Astrocyte of the cerebellum (primary cell): ENCODE measurements around the gene FOXN1.

ENCODE experiments used
- DNase-seq: peaks from one replicate; pipeline ENCODE4 v3.0.0-alpha.2; 2011; ENCODE audit warnings: low read depth
- H3K4me3 ChIP-seq: 2 replicates; pipeline ENCODE4 v1.5.1; 2011; ENCODE audit warnings: mild to moderate bottlenecking, low read depth, low read length, moderate library complexity
- CTCF ChIP-seq: IDR thresholded peaks from 2 replicates; pipeline ENCODE4 v1.5.1; 2012; ENCODE audit warnings: low read length, low read depth, moderate library complexity, mild to moderate bottlenecking; ENCODE audit errors: missing control alignments
- in situ Hi-C: cut with HindIII; loops from 2 replicates; pipeline ENCODE4 v1.10.0; 2017; ENCODE audit warnings: low sequenced_read_pairs

FOXN1 gene

GRCh38 chr17:28480278-28480677, 25.9 kb upstream of the FOXN1 start:
- in situ Hi-C loops = no loop called here
- TF ChIP-seq CTCF = no peak
- H3K4me3 ChIP-seq = no peak overlapping the region
- no peak for DNase-seq

GRCh38 chr17:28480799-28481571, 25.2 kb upstream of the FOXN1 start:
- no peak for DNase-seq
- in situ Hi-C loops = no loop called here
- no peak for TF ChIP-seq CTCF
- H3K4me3 ChIP-seq = no peak overlapping the region

- TF ChIP-seq CTCF = no peak
- no peak overlapping the region for H3K4me3 ChIP-seq
- in situ Hi-C loops = no loop called here
- no peak for DNase-seq
These were observed 23.5 kb upstream of the FOXN1 start for GRCh38 chr17:28482551-28483199.

GRCh38 chr17:28484296-28484695, 21.9 kb upstream of the FOXN1 start:
- no peak for TF ChIP-seq CTCF
- no peak for DNase-seq
- in situ Hi-C loops = no loop called here
- H3K4me3 ChIP-seq = no peak overlapping the region

GRCh38 chr17:28485049-28485448, 21.1 kb upstream of the FOXN1 start:
- no peak for DNase-seq
- TF ChIP-seq CTCF = no peak

GRCh38 chr17:28487881-28488532, 18.1 kb upstream of the FOXN1 start:
- TF ChIP-seq CTCF = no peak
- in situ Hi-C loops = no loop called here
- no peak for DNase-seq
- H3K4me3 ChIP-seq = no peak overlapping the region

More at GRCh38 chr17:28485049-28485448, 21.1 kb upstream of the FOXN1 start:
- H3K4me3 ChIP-seq = no peak overlapping the region
- in situ Hi-C loops = no loop called here
